GM12878 (cell line): ENCODE measurements around the gene KIFC1. TPM values are rescaled to one million over a fixed set of nuclear protein-coding genes. Genes with fewer than 3 reads are reported as not detected.
A peak's percentile ranks its signal among the peaks of the same experiment; 100 is the strongest.

Experiments
- ATAC-seq: fragments of 200-7000 bp; cut with Tn5 transposase; 3 replicates; pipeline ENCODE4 v1.9.1; 2020; ENCODE audit warnings: mild to moderate bottlenecking, moderate library complexity
- BruUV-seq: library from RNA; stranded (reverse); fragments of 400-500 nt; replicated peaks from 2 replicates; lab custom pipeline; 2021; lab: Mats Ljungman, UMichigan
- CTCF ChIA-PET: fragments of 300-600 bp; sonication (Branson Sonifier 250); formaldehyde crosslinking; extraction: SDS; loops from one replicate; lab custom pipeline; 2021; ENCODE audit warnings: inconsistent platforms; lab: Yijun Ruan, JAX
- POLR2A ChIA-PET: fragments of 350-600 bp; formaldehyde crosslinking; extraction: SDS; loops from one replicate; lab custom pipeline; 2021; ENCODE audit warnings: inconsistent platforms; lab: Charles Lee
- RAD21 ChIA-PET: fragments of 300-600 bp; sonication (Branson Sonifier 250); formaldehyde crosslinking; loops from one replicate; lab custom pipeline; 2023; ENCODE audit warnings: antibody characterized with exemption; ENCODE audit not compliant: unreplicated experiment; lab: Charles Lee
- SMC1A ChIA-PET: fragments of 300-600 bp; sonication (Branson Sonifier 250); formaldehyde crosslinking; loops from one replicate; lab custom pipeline; 2023; ENCODE audit not compliant: unreplicated experiment, uncharacterized antibody; lab: Charles Lee
- DNase-seq: peaks from one replicate; pipeline ENCODE4 v3.0.0-alpha.2; 2011; ENCODE audit warnings: low read depth, low spot score
- FAIRE-seq: peaks from 3 replicates; lab custom pipeline; 2011; peaks lifted over from hg19 to GRCh38; lab: Jason Lieb, UNC
- H2AFZ ChIP-seq: 2 replicates; pipeline ENCODE4 v1.6.0; 2011; ENCODE audit warnings: low read depth, low read length, control low read depth; ENCODE audit not compliant: control insufficient read depth
- H3K27ac ChIP-seq: 2 replicates; pipeline ENCODE4 v1.5.1; 2011; ENCODE audit warnings: control low read depth; ENCODE audit not compliant: control insufficient read depth, insufficient read depth
- H3K27me3 ChIP-seq, 2 experiments: replicated peaks in 1 of 2; 2 replicates each; pipeline versions ENCODE4 v1.6.0 to v1.6.1; 2011; ENCODE audit warnings: low read length in 1 of 2; ENCODE audit not compliant: control insufficient read depth in 2 of 2, insufficient read depth in 2 of 2
- H3K36me3 ChIP-seq, 2 experiments: 2 replicates each; pipeline ENCODE4 v1.5.1; 2011; ENCODE audit warnings: low read length in 1 of 2; ENCODE audit not compliant: control insufficient read depth in 2 of 2, insufficient read depth in 2 of 2
- H3K4me1 ChIP-seq: 2 replicates; pipeline ENCODE4 v1.6.1; 2011; ENCODE audit warnings: mild to moderate bottlenecking, low read length, moderate library complexity, mixed read lengths; ENCODE audit not compliant: control insufficient read depth, insufficient read depth
- H3K4me2 ChIP-seq: 2 replicates; pipeline ENCODE4 v1.6.0; 2011; ENCODE audit warnings: control low read depth; ENCODE audit not compliant: control insufficient read depth, insufficient read depth
- H3K4me3 ChIP-seq: fragments of 200-600 bp; sonication (generic); 2 replicates; pipeline ENCODE4 v1.5.1; 2016
- H3K79me2 ChIP-seq: 2 replicates; pipeline ENCODE4 v1.6.0; 2011; ENCODE audit warnings: low read length; ENCODE audit not compliant: control insufficient read depth, insufficient read depth
- H3K9ac ChIP-seq: 2 replicates; pipeline ENCODE4 v1.8.0; 2011; ENCODE audit warnings: low read length, control low read depth, mixed read lengths; ENCODE audit not compliant: control insufficient read depth, insufficient read depth
- H3K9me3 ChIP-seq: replicated peaks from 3 replicates; pipeline ENCODE4 v1.5.1; 2011; ENCODE audit warnings: mild to moderate bottlenecking, low read length; ENCODE audit not compliant: control insufficient read depth, insufficient read depth
- H4K20me1 ChIP-seq: 2 replicates; pipeline ENCODE4 v1.6.0; 2011; ENCODE audit not compliant: control insufficient read depth, insufficient read depth
- CTCF ChIP-seq, 3 experiments: IDR thresholded peaks in 2 of 3; conservative IDR thresholded peaks in 1 of 3; 2 replicates each; pipeline ENCODE4 v1.5.1; 2011; ENCODE audit warnings: low read depth in 3 of 3, low read length in 3 of 3, mild to moderate bottlenecking in 3 of 3, control low read depth in 2 of 3, moderate library complexity in 2 of 3, inconsistent platforms in 1 of 3, mixed read lengths in 1 of 3; ENCODE audit not compliant: control insufficient read depth in 2 of 3, insufficient read depth in 1 of 3; ENCODE audit errors: extremely low read depth in 1 of 3
- ETV6 ChIP-seq, 2 experiments: fragments of 450-650 bp in 1 of 2; IDR thresholded peaks in 1 of 2; conservative IDR thresholded peaks in 1 of 2; 2 replicates each; pipeline ENCODE4 v1.6.1; 2014; ENCODE audit warnings: antibody characterized with exemption in 1 of 2, borderline replicate concordance in 1 of 2, low read depth in 1 of 2, mild to moderate bottlenecking in 1 of 2, moderate library complexity in 1 of 2
- RAD21 ChIP-seq: IDR thresholded peaks from 2 replicates; pipeline ENCODE4 v1.6.1; 2011; ENCODE audit warnings: mild to moderate bottlenecking, low read depth, low read length, moderate library complexity; ENCODE audit not compliant: insufficient read depth
- RUNX3 ChIP-seq: IDR thresholded peaks from 2 replicates; pipeline ENCODE4 v1.6.1; 2012; ENCODE audit warnings: low read length, inconsistent platforms
- SPI1 ChIP-seq: IDR thresholded peaks from 2 replicates; pipeline ENCODE4 v1.6.1; 2011; ENCODE audit warnings: low read depth, mild to moderate bottlenecking, low read length, moderate library complexity, borderline replicate concordance; ENCODE audit not compliant: insufficient read depth
- USF2 ChIP-seq: IDR thresholded peaks from 2 replicates; pipeline ENCODE4 v1.6.1; 2011; ENCODE audit warnings: low read depth, low read length, improper control_type of control experiment, borderline replicate concordance
- ZNF384 ChIP-seq: IDR thresholded peaks from 2 replicates; pipeline ENCODE4 v1.6.1; 2012; ENCODE audit warnings: low read depth, mild to moderate bottlenecking, low read length, improper control_type of control experiment, borderline replicate concordance
- WGBS: methylation state at CpG from one replicate; pipeline ENCODE4 v1.1.6; 2016; ENCODE audit warnings: low lambda C conversion rate; ENCODE audit not compliant: insufficient replicate concordance, insufficient coverage; ENCODE audit errors: missing lambda C conversion rate; 5-methylcytosine and 5-hydroxymethylcytosine counted together
- in situ Hi-C: fragments of 300-500 bp; cut with MboI; formaldehyde crosslinking; loops from 9 replicates; pipeline ENCODE4 v1.14.3; 2018; ENCODE audit warnings: mixed read lengths
- intact Hi-C: fragments of 100-400 bp; cut with micrococcal nuclease; formaldehyde crosslinking; loops from one replicate; pipeline ENCODE4 v1.14.2; 2022; ENCODE audit not compliant: unreplicated experiment
- polyA plus RNA-seq, 11 experiments: library from polyadenylated mRNA; depleted of rRNA in 4 of 11; unstranded in 6 of 11; stranded (reverse) in 5 of 11; fragments of >200 nt; fragmentation: Nextera tagmentation in 4 of 11; fragmentation: Illumina TruSeq in 1 of 11; extraction: Ambion mirVana in 4 of 11; extraction: Trizol in 1 of 11; gene quantifications; 1 replicate in 1 of 11; 2 replicates in 10 of 11; pipeline versions ENCODE4 v1.2.1 to v1.2.3, GENCODE V29; 2011 to 2016; ENCODE audit warnings: inconsistent platforms in 2 of 11, missing spikeins in 2 of 11, low read depth in 1 of 11
- total RNA-seq, 4 experiments: library from RNA; depleted of rRNA in 3 of 4; stranded (reverse); fragments of >200 nt in 3 of 4; fragmentation: Illumina TruSeq in 1 of 4; extraction: Trizol in 1 of 4; gene quantifications; 2 replicates each; pipeline versions ENCODE4 v1.2.1 to v1.2.3, GENCODE V29; 2013 to 2021

The KIFC1 gene
- total and polyA plus RNA-seq, 10 of the 15 experiments (the other 5 are each of a cell fraction or from before 2014, with no cell fraction given) = 1.8 to 87.4 (median 54.4) TPM

GRCh38 chr6:33343953-33344611, 47.5 kb upstream of the KIFC1 start:
- DNase-seq = no peak
- H3K27ac ChIP-seq = peak overlapping the region; percentile 81
- peak; percentile 52; the same call in 1 of the 2 replicates for TF ChIP-seq SPI1
- peak; percentile 44; the same call in 1 of the 2 replicates for TF ChIP-seq RUNX3
- TF ChIP-seq CTCF (IDR thresholded peaks at IDR 0.05 in 2 of 3, conservative IDR thresholded peaks at IDR 0.05 in 1 of 3; ENCODE audit: control insufficient read depth in 2 of 3, extremely low read depth in 1 of 3, insufficient read depth in 1 of 3, low read depth in 3 of 3, low read length in 3 of 3) = no peak
- TF ChIP-seq ZNF384 = peak; percentile 75
- 0 out of 2 replicates have a peak, but pooled peaks have one; percentile 7 for TF ChIP-seq RAD21
- TF ChIP-seq ETV6 (conservative IDR thresholded peaks at IDR 0.05 in 1 of 2, IDR thresholded peaks at IDR 0.05 in 1 of 2; ENCODE audit: borderline replicate concordance in 1 of 2, low read depth in 1 of 2) = peak in 1 of 2 experiments; percentile 81; a peak in 2 of 4 replicates
- TF ChIP-seq USF2 = no peak
- TF ChIP-seq, all 136 proteins: peak for 5
- FAIRE-seq (peak; percentile 41), ATAC-seq (peak; percentile 75)
- H3K27me3 ChIP-seq = no peaks in the 10 kb centered on the region
- peak overlapping the region; percentile 39; the same call in 1 of the 2 replicates for H3K4me3 ChIP-seq
- intact Hi-C loops = loop anchor here (2.0 kb wide), 1 partner anchor 67 kb away; the partner anchor contains the start of gene B3GALT4
- H3K4me1 ChIP-seq = peaks cover 15% of the 10 kb centered on the region
- BruUV-seq = no TSS peak
- peak overlapping the region; percentile 78 for H3K4me2 ChIP-seq
- POLR2A ChIA-PET = interaction anchor here (0.6 to 2.0 kb wide), 10 partner anchors 19 to 488 kb away, joined by 3 to 12 read pairs (median 4); partner anchors contain the start of genes B3GALT4, TAPBP and ZBTB22
- CTCF ChIA-PET = interaction anchor here (0.6 to 3.9 kb wide), 22 partner anchors 10 to 1189 kb away, joined by 3 to 25 read pairs (median 5); partner anchors contain the start of genes B3GALT4, PFDN6, RGL2 and TAPBP
- RAD21 ChIA-PET = interaction anchor here (0.9 to 2.7 kb wide), 10 partner anchors 8 to 95 kb away, joined by 3 to 22 read pairs (median 9); partner anchors contain the start of genes B3GALT4, PFDN6, RPS18 and TAPBP
- no peaks in the 10 kb centered on the region for H3K79me2 ChIP-seq
- no peaks in the 10 kb centered on the region for H4K20me1 ChIP-seq
- WGBS = 0% methylated on average over 5 of the region's 6 CpGs
- H3K36me3 ChIP-seq = no peaks in the 10 kb centered on the region
- H3K9me3 ChIP-seq = no peaks in the 10 kb centered on the region
- no peak overlapping the region for H3K9ac ChIP-seq
- SMC1A ChIA-PET = interaction anchor here (0.8 to 3.3 kb wide), 10 partner anchors 9 to 224 kb away, joined by 3 to 17 read pairs (median 4); partner anchors contain the start of genes B3GALT4, RPS18, VPS52 and ZBTB22
- in situ Hi-C loops = no loop called here
- H2AFZ ChIP-seq = peak overlapping the region; percentile 68
